Upper lobe of left lung (tissue), 6 donors: Measurements from ENCODE around the gene NDUFB7. TPM values are rescaled to one million over a fixed set of nuclear protein-coding genes. Genes with fewer than 3 reads are reported as not detected.

ENCODE experiments used
- ATAC-seq, 2 donors: fragments of 200-7000 bp; cut with Tn5 transposase; one replicate each; pipeline ENCODE4 v1.9.1; 2022; ENCODE audit warnings: mild to moderate bottlenecking in 2 of 2, moderate library complexity in 2 of 2; ENCODE audit not compliant: low FRiP score in 2 of 2
- DNase-seq, 2 donors: peaks; one replicate each; pipeline ENCODE4 v3.0.0-alpha.2; 2019 to 2020
- H3K27ac ChIP-seq, 4 donors: fragments of 200-600 bp; sonication (generic); one replicate each; pipeline ENCODE4 v1.5.1; 2016 to 2019
- H3K27me3 ChIP-seq, 4 donors: fragments of 200-600 bp; sonication (generic); one replicate each; pipeline ENCODE4 v1.5.1; 2017 to 2019
- H3K36me3 ChIP-seq, 4 donors: fragments of 200-600 bp; sonication (generic); one replicate each; pipeline ENCODE4 v1.5.1; 2016 to 2019
- H3K4me1 ChIP-seq, 4 donors: fragments of 200-600 bp; sonication (generic); one replicate each; pipeline ENCODE4 v1.5.1; 2018 to 2019
- H3K4me3 ChIP-seq, 4 donors: fragments of 200-600 bp; sonication (generic); one replicate each; pipeline ENCODE4 v1.5.1; 2017 to 2019; ENCODE audit warnings: mild to moderate bottlenecking in 2 of 4, moderate library complexity in 1 of 4
- H3K9me3 ChIP-seq, 4 donors: fragments of 200-600 bp; sonication (generic); one replicate each; pipeline ENCODE4 v1.5.1; 2018 to 2019
- EP300 ChIP-seq, 4 donors: sonication (generic); formaldehyde crosslinking; IDR thresholded peaks; one replicate each; pipeline ENCODE4 v1.5.1; 2017; ENCODE audit warnings: antibody characterized with exemption in 4 of 4, control low read depth in 2 of 4
- POLR2A ChIP-seq, 4 donors: fragments of 450-650 bp; IDR thresholded peaks; one replicate each; pipeline ENCODE4 v1.5.1; 2016 to 2017; ENCODE audit warnings: antibody characterized with exemption in 4 of 4, mild to moderate bottlenecking in 2 of 4
- POLR2AphosphoS5 ChIP-seq, 2 donors: sonication (generic); formaldehyde crosslinking; IDR thresholded peaks; one replicate each; pipeline ENCODE4 v1.5.1; 2017; ENCODE audit warnings: antibody characterized with exemption in 2 of 2
- WGBS, 2 donors: methylation state at CpG; one replicate each; pipeline ENCODE4 v1.1.5; 2017 to 2018; 5-methylcytosine and 5-hydroxymethylcytosine counted together
- total RNA-seq, 6 donors: library from RNA; depleted of rRNA in 4 of 6; stranded (reverse); fragments of >200 nt in 4 of 6; gene quantifications; one replicate each; pipeline versions ENCODE4 v1.1.0 to v1.2.1, GENCODE V29; 2016 to 2021
- TF ChIP-seq, protein P1 (sequence below), 6 experiments: fragments of 450-650 bp in 4 of 6; fragments of 200-600 bp in 2 of 6; sonication (generic) in 2 of 6; IDR thresholded peaks; one replicate each; pipeline ENCODE4 v1.5.1; 2016 to 2019; ENCODE audit warnings: antibody characterized with exemption in 6 of 6
- donor health status: DM: no; HTN: no; CAD: no; lungs with moderate emphysema.
- donor health status: DM: no; HTN: yes; CAD: no; lungs with severe emphysema.

The NDUFB7 gene
- total RNA-seq, 6 donors from 2014 or later: 124 to 350 (median 171) TPM

DNA sequence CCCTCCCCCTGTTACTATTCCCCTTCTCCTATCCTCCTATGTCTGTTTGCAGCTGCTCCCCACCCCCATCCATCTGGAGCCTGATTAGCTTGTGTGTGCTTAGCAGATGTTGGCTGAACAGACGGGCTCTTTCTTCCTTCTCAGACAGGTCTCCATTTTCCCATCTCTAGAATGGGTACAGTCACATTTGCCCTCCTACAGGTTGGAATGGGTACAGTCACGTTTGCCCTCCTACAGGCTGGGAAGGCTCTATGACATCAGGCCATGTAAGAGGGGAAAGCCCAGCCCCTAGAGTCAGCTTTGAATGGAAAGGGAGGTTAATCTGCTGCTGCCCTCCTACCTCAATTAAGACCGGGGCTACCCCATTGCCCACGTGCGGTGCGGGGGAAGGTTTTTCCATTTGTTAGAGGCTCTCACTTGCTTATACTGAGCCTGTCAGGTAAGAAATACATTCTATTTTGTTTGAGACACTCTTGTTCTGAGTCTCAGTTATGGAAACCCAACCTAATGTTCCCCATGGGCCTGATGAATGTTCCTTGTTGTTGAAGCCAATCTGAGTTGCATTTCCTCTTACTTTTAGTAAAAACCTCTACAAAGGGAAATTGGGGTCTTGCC lies 8.9 kb upstream of the NDUFB7 start:
- H3K36me3 ChIP-seq: no peaks in the 10 kb centered on the region
- ATAC-seq (no peak), DNase-seq (no peak)
- no peaks in the 10 kb centered on the region for H3K27me3 ChIP-seq
- no peaks in the 10 kb centered on the region for H3K4me1 ChIP-seq
- TF ChIP-seq POLR2AphosphoS5 (IDR thresholded peaks at IDR 0.05): no peak
- no peak for TF ChIP-seq POLR2A (IDR thresholded peaks at IDR 0.05)
- no peak for TF ChIP-seq EP300 (IDR thresholded peaks at IDR 0.05)
- TF ChIP-seq, protein P1, sequence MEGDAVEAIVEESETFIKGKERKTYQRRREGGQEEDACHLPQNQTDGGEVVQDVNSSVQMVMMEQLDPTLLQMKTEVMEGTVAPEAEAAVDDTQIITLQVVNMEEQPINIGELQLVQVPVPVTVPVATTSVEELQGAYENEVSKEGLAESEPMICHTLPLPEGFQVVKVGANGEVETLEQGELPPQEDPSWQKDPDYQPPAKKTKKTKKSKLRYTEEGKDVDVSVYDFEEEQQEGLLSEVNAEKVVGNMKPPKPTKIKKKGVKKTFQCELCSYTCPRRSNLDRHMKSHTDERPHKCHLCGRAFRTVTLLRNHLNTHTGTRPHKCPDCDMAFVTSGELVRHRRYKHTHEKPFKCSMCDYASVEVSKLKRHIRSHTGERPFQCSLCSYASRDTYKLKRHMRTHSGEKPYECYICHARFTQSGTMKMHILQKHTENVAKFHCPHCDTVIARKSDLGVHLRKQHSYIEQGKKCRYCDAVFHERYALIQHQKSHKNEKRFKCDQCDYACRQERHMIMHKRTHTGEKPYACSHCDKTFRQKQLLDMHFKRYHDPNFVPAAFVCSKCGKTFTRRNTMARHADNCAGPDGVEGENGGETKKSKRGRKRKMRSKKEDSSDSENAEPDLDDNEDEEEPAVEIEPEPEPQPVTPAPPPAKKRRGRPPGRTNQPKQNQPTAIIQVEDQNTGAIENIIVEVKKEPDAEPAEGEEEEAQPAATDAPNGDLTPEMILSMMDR (IDR thresholded peaks at IDR 0.05): no peak
- 65 to 74% methylated on average over 6 of the region's 6 CpGs for WGBS, 2 donors
- H3K9me3 ChIP-seq: no peaks in the 10 kb centered on the region
- H3K4me3 ChIP-seq: no peak overlapping the region
- H3K27ac ChIP-seq: no peak overlapping the region

DNA sequence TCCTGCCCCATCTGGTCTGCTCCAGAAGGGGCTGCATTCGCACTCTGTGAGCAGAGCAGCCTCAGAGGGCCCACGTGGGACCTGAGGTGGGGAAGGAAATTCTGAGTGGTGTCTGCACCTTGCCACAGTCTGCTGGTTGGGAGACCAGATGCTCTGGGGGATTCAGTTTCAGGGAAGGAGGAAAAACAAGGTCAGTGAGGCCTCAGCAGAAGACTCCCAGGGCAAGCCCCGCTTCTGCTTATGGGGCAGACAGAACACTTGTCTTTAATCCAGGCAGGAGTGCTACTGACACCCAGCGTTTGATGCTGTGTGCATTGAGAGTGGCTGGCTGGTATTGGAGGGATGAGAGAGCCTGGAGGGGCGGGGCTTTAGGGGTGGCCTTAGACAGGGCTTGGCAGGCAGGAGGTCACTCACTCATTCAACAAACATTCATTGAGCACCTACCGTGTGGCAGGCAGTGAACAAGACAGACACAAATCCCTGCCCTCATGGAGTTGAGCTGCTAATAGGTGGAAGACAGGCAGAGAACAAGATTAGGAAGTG lies 6.1 kb upstream of the NDUFB7 start:
- no peak for DNase-seq

DNA sequence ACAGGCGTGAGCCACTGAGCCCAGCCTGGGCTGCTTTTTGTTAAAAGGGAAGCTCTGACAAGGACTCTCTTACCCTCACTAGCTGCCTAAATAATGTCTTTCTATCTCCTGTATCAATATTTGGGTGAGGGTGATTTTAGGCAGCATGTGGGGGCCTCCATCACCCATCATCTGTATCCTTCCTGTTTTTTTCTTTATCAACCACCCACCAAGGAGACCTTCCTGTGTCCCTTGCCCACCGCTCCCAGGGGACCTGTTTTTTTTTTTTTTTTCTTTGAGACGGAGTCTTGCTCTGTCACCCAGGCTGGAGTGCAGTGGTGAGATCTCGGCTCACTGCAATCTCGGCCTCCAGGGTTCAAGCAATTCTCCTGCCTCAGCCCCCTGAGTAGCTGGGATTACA lies 5.4 kb upstream of the NDUFB7 start:
- no peak overlapping the region for H3K4me3 ChIP-seq
- WGBS, 2 donors: 72 to 83% methylated on average over 5 of the region's 5 CpGs
- ATAC-seq: no peak

More for the DNA sequence above, 6.1 kb upstream of the NDUFB7 start:
- no peak overlapping the region for H3K4me3 ChIP-seq
- no peaks in the 10 kb centered on the region for H3K36me3 ChIP-seq
- no peaks in the 10 kb centered on the region for H3K27me3 ChIP-seq
- H3K27ac ChIP-seq: no peak overlapping the region
- 50 to 62% methylated on average over 6 of the region's 6 CpGs for WGBS, 2 donors
- peak in 1 of 2 donors; percentile 9 for ATAC-seq
- TF ChIP-seq POLR2A (IDR thresholded peaks at IDR 0.05): no peak
- TF ChIP-seq, protein P1 (IDR thresholded peaks at IDR 0.05): no peak
- TF ChIP-seq POLR2AphosphoS5 (IDR thresholded peaks at IDR 0.05): no peak
- no peak for TF ChIP-seq EP300 (IDR thresholded peaks at IDR 0.05)
- H3K9me3 ChIP-seq: no peaks in the 10 kb centered on the region
- peaks cover 6 to 14% (median 9%) of the 10 kb centered on the region in 4 donors for H3K4me1 ChIP-seq

DNA sequence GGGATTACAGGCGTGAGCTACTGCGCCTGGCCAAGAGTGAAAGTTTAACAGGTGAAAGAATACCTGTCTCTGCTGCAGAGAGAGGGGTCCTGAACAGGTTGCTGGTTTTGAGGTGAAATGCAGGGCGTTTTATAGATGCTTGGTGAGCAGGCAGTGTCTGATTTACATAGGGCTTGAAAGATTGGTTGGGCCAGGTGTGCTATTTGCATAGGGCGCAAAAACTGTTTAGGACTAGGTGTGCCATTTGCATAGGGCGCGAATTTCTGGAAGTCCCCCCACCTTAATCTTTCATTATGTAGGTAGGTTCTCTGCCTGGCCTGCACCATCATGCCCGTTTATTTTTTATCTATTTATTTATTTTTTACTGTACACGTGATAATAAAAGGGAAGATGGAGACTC lies 4.5 kb upstream of the NDUFB7 start:
- no peak overlapping the region for H3K4me3 ChIP-seq
- peaks cover 11 to 22% (median 14%) of the 10 kb centered on the region in 4 donors for H3K4me1 ChIP-seq
- H3K9me3 ChIP-seq: no peaks in the 10 kb centered on the region
- DNase-seq: no peak
- no peaks in the 10 kb centered on the region for H3K27me3 ChIP-seq
- no peaks in the 10 kb centered on the region for H3K36me3 ChIP-seq
- H3K27ac ChIP-seq: no peak overlapping the region
- WGBS, 2 donors: 80 to 82% methylated on average over 8 of the region's 8 CpGs
- ATAC-seq: no peak
- TF ChIP-seq EP300 (IDR thresholded peaks at IDR 0.05) (no peak), POLR2A (IDR thresholded peaks at IDR 0.05) (no peak), POLR2AphosphoS5 (IDR thresholded peaks at IDR 0.05) (no peak)
- TF ChIP-seq, protein P1 (IDR thresholded peaks at IDR 0.05): no peak

More for the DNA sequence above, 5.4 kb upstream of the NDUFB7 start:
- Histone ChIP-seq H3K4me1 (peaks cover 9 to 16% (median 11%) of the 10 kb centered on the region in 4 donors), H3K36me3 (no peaks in the 10 kb centered on the region), H3K9me3 (no peaks in the 10 kb centered on the region), H3K27ac (no peak overlapping the region), H3K27me3 (no peaks in the 10 kb centered on the region)
- TF ChIP-seq POLR2A (IDR thresholded peaks at IDR 0.05) (no peak), EP300 (IDR thresholded peaks at IDR 0.05) (no peak), POLR2AphosphoS5 (IDR thresholded peaks at IDR 0.05) (no peak)
- TF ChIP-seq, protein P1 (IDR thresholded peaks at IDR 0.05): no peak
- DNase-seq: no peak
